MCF 10A (cell line): ENCODE results near the gene GALNT1. TPM values are rescaled to one million over a fixed set of nuclear protein-coding genes. Genes with fewer than 3 reads are reported as not detected.

Experiments used
- BruUV-seq: library from RNA; stranded (reverse); fragments of 400-500 nt; replicated peaks from 2 replicates; lab custom pipeline; 2021; lab: Mats Ljungman, UMichigan
- CTCF ChIA-PET: fragments of 300-600 bp; sonication (Branson Sonifier 250); formaldehyde crosslinking; extraction: SDS; loops from one replicate; lab custom pipeline; 2021; ENCODE audit warnings: antibody characterized with exemption, inconsistent platforms; lab: Yijun Ruan, JAX
- POLR2A ChIA-PET: fragments of 300-600, 350-650 bp; sonication (Branson Sonifier 250); formaldehyde crosslinking; extraction: SDS; loops from one replicate; lab custom pipeline; 2020; ENCODE audit warnings: antibody characterized with exemption, inconsistent platforms; lab: Yijun Ruan, JAX
- DNase-seq: peaks from one replicate; pipeline ENCODE4 v3.0.0-alpha.2; 2018; ENCODE audit not compliant: unreplicated experiment
- H3K27ac Mint-ChIP-seq: one replicate; pipeline ENCODE4 v1.8.0; 2022; ENCODE audit warnings: mild to moderate bottlenecking, low read depth, mixed read lengths; ENCODE audit not compliant: unreplicated experiment
- H3K27me3 Mint-ChIP-seq: one replicate; pipeline ENCODE4 v1.8.0; 2022; ENCODE audit warnings: mixed read lengths; ENCODE audit not compliant: insufficient read depth, unreplicated experiment
- H3K36me3 Mint-ChIP-seq: one replicate; pipeline ENCODE4 v1.8.0; 2022; ENCODE audit warnings: mild to moderate bottlenecking, moderate library complexity, mixed read lengths; ENCODE audit not compliant: insufficient read depth, unreplicated experiment
- H3K4me1 Mint-ChIP-seq: one replicate; pipeline ENCODE4 v1.8.0; 2022; ENCODE audit warnings: mixed read lengths; ENCODE audit not compliant: insufficient read depth, unreplicated experiment
- H3K4me3 Mint-ChIP-seq: one replicate; pipeline ENCODE4 v1.8.0; 2022; ENCODE audit warnings: mild to moderate bottlenecking, moderate library complexity, mixed read lengths; ENCODE audit not compliant: unreplicated experiment
- H3K9me3 Mint-ChIP-seq: one replicate; pipeline ENCODE4 v1.8.0; 2022; ENCODE audit warnings: mixed read lengths; ENCODE audit not compliant: unreplicated experiment
- CTCF ChIP-seq: fragments of 200-600 bp; IDR thresholded peaks from one replicate; pipeline ENCODE4 v1.8.0; 2022; ENCODE audit warnings: antibody characterized with exemption, mild to moderate bottlenecking; ENCODE audit not compliant: unreplicated experiment
- intact Hi-C: fragments of 100-400 bp; cut with micrococcal nuclease; formaldehyde crosslinking; loops from 2 replicates; pipeline ENCODE4 v1.14.1; 2022
- total RNA-seq: library from RNA; stranded (reverse); gene quantifications from 2 replicates; pipeline ENCODE4 v1.2.3, GENCODE V29; 2022

GALNT1 gene
- total RNA-seq, 1 experiment from 2014 or later: 71.0 TPM

GRCh38 chr18:35633761-35634160, 52.2 kb downstream of the GALNT1 start:
- H3K4me1 Mint-ChIP-seq: no peaks in the 10 kb centered on the region
- intact Hi-C loops: no loop called here
- H3K27me3 Mint-ChIP-seq: no peaks in the 10 kb centered on the region
- H3K36me3 Mint-ChIP-seq: no peaks in the 10 kb centered on the region
- DNase-seq: no peak
- H3K9me3 Mint-ChIP-seq: peaks cover 9% of the 10 kb centered on the region
- H3K4me3 Mint-ChIP-seq: no peak overlapping the region
- BruUV-seq: no TSS peak
- POLR2A ChIA-PET: no interaction called here
- no peak for TF ChIP-seq CTCF
- no peak overlapping the region for H3K27ac Mint-ChIP-seq
- CTCF ChIA-PET: no interaction called here

- Mint-ChIP-seq H3K27me3 (no peaks in the 10 kb centered on the region), H3K9me3 (peaks cover 5% of the 10 kb centered on the region), H3K36me3 (no peaks in the 10 kb centered on the region), H3K4me1 (no peaks in the 10 kb centered on the region), H3K27ac (no peak overlapping the region), H3K4me3 (no peak overlapping the region)
- intact Hi-C loops: no loop called here
- CTCF ChIA-PET: interaction anchor here (1.1 kb wide), 1 partner anchor 18 kb away, joined by 3 read pairs; no protein-coding TSS in a partner anchor
- no TSS peak for BruUV-seq
- no peak for TF ChIP-seq CTCF
- POLR2A ChIA-PET: no interaction called here
- DNase-seq: no peak
These were observed 52.8 kb downstream of the GALNT1 start for GRCh38 chr18:35634323-35634722.

- H3K27me3 Mint-ChIP-seq: no peaks in the 10 kb centered on the region
- H3K4me3 Mint-ChIP-seq: no peak overlapping the region
- intact Hi-C loops: no loop called here
- H3K36me3 Mint-ChIP-seq: no peaks in the 10 kb centered on the region
- CTCF ChIA-PET: interaction anchor here (1.1 kb wide), 1 partner anchor 18 kb away, joined by 3 read pairs; no protein-coding TSS in a partner anchor
- TF ChIP-seq CTCF: no peak
- POLR2A ChIA-PET: interaction anchor here (1.5 kb wide), 1 partner anchor 8 kb away, joined by 4 read pairs; no protein-coding TSS in a partner anchor
- peaks cover 4% of the 10 kb centered on the region for H3K9me3 Mint-ChIP-seq
- no TSS peak for BruUV-seq
- H3K27ac Mint-ChIP-seq: no peak overlapping the region
- H3K4me1 Mint-ChIP-seq: no peaks in the 10 kb centered on the region
- DNase-seq: no peak
These were observed 53.6 kb downstream of the GALNT1 start for GRCh38 chr18:35635170-35635569.

- ChIA-PET POLR2A (interaction anchor here (1.0 kb wide), 1 partner anchor 18 kb away, joined by 3 read pairs; no protein-coding TSS in a partner anchor), CTCF (interaction anchor here (0.6 kb wide), 1 partner anchor 160 kb away, joined by 3 read pairs; no protein-coding TSS in a partner anchor)
- Mint-ChIP-seq H3K36me3 (no peaks in the 10 kb centered on the region), H3K4me3 (no peak overlapping the region), H3K4me1 (no peaks in the 10 kb centered on the region), H3K9me3 (no peaks in the 10 kb centered on the region), H3K27me3 (no peaks in the 10 kb centered on the region), H3K27ac (no peak overlapping the region)
- no TSS peak for BruUV-seq
- intact Hi-C loops: no loop called here
- TF ChIP-seq CTCF: no peak
- DNase-seq: no peak
These were observed 55.7 kb downstream of the GALNT1 start for GRCh38 chr18:35637227-35637626.
